ENCODE data around the gene ORC4.
"Not testable (repeated sequence)": the region's sequence is repeated elsewhere in the genome, so short reads cannot be mapped to it uniquely, and the experiment has no call there.

The ORC4 gene

DNA sequence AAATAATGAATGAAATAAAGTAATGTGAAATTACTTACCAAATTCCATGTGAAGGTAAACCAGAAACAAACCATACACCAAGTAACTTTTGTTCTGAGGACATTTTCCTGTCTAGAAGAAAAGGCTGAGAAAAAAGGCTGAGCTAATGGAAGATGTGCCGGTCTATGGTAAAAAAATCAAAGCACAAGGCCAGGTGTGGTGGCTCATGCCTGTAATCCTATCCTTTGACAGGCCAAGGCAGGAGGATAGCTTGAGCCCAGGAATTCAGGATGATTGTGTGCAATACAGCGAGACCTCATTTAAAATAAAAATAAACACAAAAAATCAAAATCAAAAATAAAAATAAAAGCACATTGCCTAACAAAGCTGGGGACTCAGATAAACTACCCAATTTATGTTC, 6.7 kb downstream of the ORC4 start:
- no peak for DNase-seq

- DNase-seq, result not testable (repeated sequence)
Observed at GRCh38 chr2:148008411-148008810, 12.1 kb downstream of the ORC4 start.

GRCh38 chr2:148007219-148007900, 13.2 kb downstream of the ORC4 start:
- DNase-seq, result no peak

GRCh38 chr2:148006249-148007007, 14.1 kb downstream of the ORC4 start:
- no peak for DNase-seq

DNA sequence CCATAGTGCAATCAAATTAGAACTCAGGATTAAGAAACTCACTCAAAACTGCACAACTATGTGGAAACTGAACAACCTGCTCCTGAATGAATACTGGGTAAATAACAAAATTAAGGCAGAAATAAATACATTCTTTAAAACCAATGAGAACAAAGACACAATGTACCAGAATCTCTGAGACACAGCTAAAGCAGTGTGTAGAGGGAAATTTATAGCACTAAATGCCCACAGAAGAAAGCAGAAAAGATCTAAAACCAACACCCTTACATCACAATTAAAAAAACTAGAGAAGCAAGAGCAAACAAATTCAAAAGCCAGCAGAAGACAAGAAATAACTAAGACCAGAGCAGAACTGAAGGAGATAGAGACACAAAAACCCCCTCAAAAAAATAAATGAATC, 18.1 kb downstream of the ORC4 start:
- not testable (repeated sequence) for DNase-seq

GRCh38 chr2:148000095-148000494, 20.4 kb downstream of the ORC4 start:
- DNase-seq, result no peak

DNA sequence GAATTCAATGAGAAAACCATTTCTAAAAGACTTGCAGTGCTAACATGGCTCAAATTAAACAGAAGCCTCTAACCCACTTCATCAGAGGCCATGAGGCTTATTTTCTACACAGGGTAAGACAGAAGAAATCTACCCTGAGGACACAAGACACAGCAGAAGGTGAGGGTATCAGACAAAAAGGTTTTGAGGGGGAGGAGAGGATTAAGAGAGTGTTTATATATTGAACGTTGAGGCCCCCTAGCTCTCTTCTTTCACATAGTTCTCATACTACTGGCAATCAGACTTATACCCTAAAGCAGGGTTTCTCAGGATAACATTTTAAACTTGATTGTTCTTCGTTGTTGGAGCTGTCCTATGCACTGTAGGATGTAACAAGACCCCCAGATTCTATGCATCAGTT, 21.4 kb downstream of the ORC4 start:
- DNase-seq, result no peak

DNA sequence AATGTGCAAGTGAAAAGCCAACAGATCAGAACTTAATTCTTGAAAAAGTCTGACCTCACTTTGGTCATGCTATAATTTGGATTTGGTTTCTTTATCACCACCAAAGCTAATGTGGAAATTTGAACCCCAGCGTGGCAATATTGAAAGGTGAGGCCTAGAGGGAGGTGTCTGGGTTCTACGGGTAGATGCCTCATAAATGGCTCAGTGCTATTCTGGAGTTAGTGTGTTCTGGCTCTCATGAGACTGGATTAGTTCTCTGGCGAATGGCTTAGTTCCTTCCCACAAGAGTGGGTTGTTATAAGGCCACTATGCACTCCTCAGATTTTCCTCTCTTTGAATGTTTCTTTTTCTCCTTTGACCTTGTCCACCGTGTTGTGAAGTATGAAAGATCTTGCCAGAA, 22.3 kb downstream of the ORC4 start:
- DNase-seq, result no peak

DNA sequence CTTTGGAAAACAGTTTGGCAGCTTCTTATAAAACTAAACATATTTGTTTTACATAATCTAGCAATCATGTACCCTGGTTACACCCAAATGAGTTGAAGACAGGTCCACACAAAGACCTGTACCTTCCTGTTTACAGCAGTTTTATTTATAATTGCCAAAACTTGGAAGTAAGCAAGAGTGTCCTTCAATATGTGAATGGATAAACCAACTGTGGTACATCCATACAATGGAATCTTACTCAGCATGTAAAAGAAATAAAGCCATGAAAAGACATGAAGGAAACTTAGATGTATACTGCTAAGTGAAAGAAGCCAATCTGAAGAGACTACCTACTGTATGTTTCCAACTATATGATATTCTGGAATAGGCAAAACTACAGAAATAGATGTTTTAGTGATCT, 23.7 kb downstream of the ORC4 start:
- no peak for DNase-seq

- not testable (repeated sequence) for DNase-seq
Observed at GRCh38 chr2:147994965-147995364, 25.6 kb downstream of the ORC4 start.

GRCh38 chr2:147989809-147990403, 30.6 kb downstream of the ORC4 start:
- peak; percentile 9 for DNase-seq

DNA sequence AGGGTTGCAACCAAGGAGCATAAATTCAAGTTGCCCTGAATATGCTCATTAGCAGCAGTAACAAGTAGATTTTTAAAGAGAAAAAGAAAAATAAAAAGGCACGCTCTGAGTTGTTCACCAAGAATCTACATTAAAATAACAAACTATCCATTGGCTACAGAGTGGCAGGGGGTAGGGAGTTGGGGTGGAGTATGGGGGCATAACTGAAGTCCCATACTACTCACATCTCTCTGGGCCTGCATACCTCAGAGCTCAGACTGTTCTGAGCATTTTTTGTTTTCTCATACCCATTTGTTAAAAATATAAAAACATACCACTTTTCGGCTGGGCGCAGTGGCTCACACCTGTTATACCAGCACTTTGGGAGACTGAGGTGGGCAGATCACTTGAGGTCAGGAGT, 31.4 kb downstream of the ORC4 start:
- no peak for DNase-seq

- no peak for DNase-seq
Observed at GRCh38 chr2:147980940-147981528, 39.5 kb downstream of the ORC4 start.

GRCh38 chr2:147977679-147978078, 42.9 kb downstream of the ORC4 start:
- DNase-seq, result no peak

DNA sequence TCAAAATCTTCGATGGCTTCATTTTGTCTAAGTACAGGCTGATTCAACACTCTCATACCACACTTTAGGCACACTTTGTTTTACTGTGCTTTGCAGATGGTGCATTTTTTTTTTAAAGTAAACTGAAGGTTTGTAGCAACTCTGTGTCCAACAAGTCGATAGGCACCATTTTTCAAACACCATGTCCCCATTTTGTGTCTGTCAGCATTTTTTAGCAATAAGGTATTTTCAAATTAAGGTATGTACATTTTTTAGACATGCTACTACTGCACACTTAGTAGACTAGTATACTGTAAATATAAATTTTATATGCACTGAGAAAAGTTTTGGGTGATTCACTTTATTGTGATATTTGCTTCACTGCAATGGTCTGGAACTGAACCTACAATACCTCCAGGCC, 44.4 kb downstream of the ORC4 start:
- no peak for DNase-seq

GRCh38 chr2:147968571-147968970, 52.0 kb downstream of the ORC4 start:
- DNase-seq, result no peak

DNA sequence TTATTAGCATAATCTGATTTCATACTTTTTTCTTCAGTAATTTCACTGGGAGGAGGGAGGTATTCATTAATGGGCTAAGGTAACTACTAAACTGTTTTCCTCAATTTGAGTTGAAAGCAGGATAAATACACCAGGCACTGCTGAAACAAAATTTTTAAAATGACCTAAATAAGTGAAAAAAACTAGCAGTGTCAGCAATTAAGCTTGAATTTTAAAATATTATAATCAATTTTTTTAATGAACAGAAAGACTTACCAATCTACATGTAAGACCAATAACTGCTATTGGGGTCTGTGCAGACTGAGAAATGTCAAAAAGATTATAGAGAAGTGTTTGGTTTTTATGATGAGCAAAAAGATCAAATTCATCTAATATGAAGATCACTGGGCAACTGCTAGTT, 68.4 kb downstream of the ORC4 start:
- DNase-seq, result no peak

DNA sequence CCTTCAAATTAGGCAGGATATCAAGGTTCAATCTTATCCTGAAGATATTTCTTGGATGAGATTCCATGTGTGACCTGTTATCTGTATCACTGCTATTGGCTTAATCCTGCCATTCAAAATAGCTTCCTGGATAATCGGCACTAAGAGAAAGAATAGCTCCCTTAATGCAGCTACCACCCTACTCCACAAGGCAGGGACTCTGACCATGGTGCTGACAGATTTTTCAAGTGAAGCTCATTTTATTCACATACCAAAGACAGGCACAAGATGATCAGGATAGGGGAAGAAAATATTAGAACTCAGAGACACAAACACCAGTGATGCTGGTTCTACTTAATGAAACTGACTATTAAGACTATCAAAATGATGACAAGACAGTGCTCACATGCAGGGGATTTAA, 74.9 kb downstream of the ORC4 start:
- no peak for DNase-seq

GRCh38 chr2:147939313-147939712, 81.2 kb downstream of the ORC4 start:
- no peak for DNase-seq

- peak; percentile 44 for DNase-seq
Observed at GRCh38 chr2:147937744-147938349, 82.7 kb downstream of the ORC4 start.

GRCh38 chr2:147934881-147935620, 85.5 kb downstream of the ORC4 start:
- DNase-seq, result no peak

DNA sequence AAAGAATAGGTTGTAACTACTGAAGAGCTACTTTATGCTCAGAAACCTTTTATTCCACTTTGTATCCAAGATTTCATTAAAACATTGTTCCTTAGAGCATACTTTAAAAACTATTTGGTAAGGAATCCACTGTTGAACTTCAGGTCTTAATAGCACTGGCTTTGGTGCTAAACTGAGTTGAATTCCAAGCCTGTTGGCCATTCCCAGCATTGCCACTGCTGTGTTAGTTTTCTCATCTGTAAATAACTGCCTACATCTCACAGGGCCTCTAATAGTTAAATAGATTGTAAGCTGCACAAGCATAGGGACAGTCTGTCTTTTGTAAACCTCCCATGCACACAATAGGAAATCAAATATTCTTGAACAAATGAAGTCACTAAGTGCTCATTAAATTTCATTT, 86.6 kb downstream of the ORC4 start:
- no peak for DNase-seq

Data from DMS79 treated with DMSO at 0.1 percent for 48 hours (cell line).